LNCaP clone FGC (cell line): ENCODE measurements around the gene PYGL.

ENCODE experiments used
- DNase-seq: peaks from one replicate; pipeline ENCODE4 v3.0.0-alpha.2; 2011; ENCODE audit warnings: low read depth
- H3K4me3 ChIP-seq: 2 replicates; pipeline ENCODE4 v1.5.1; 2011; ENCODE audit warnings: mild to moderate bottlenecking, low read depth, low read length, control low read depth
- TF ChIP-seq, protein P1 (sequence below): IDR thresholded peaks from 2 replicates; pipeline ENCODE4 v1.5.1; 2012; ENCODE audit warnings: mild to moderate bottlenecking; ENCODE audit not compliant: control insufficient read depth, insufficient read depth; ENCODE audit errors: extremely low read depth

PYGL gene

DNA sequence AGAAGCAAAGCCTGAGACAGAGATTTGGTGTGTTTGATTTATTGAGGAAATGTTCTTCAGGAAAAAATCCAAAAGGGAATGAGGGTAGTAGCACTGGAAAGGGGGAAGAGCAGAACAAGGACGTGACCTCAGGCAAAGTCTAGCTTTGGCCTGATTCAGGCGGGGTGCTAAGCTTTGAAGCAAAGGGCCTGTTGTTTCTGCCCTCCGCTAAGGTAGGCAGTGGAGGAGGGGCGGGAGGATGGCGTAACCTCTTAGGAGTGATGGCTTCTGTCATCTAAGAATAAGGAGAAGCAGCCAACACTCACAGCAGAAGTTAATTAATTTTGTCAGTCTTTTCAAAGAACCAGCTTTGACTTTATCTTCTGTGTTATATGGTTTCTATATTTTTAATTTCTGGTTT lies 52.0 kb downstream of the PYGL start:
- TF ChIP-seq, protein P1, sequence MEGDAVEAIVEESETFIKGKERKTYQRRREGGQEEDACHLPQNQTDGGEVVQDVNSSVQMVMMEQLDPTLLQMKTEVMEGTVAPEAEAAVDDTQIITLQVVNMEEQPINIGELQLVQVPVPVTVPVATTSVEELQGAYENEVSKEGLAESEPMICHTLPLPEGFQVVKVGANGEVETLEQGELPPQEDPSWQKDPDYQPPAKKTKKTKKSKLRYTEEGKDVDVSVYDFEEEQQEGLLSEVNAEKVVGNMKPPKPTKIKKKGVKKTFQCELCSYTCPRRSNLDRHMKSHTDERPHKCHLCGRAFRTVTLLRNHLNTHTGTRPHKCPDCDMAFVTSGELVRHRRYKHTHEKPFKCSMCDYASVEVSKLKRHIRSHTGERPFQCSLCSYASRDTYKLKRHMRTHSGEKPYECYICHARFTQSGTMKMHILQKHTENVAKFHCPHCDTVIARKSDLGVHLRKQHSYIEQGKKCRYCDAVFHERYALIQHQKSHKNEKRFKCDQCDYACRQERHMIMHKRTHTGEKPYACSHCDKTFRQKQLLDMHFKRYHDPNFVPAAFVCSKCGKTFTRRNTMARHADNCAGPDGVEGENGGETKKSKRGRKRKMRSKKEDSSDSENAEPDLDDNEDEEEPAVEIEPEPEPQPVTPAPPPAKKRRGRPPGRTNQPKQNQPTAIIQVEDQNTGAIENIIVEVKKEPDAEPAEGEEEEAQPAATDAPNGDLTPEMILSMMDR = no peak
- no peak for DNase-seq

DNA sequence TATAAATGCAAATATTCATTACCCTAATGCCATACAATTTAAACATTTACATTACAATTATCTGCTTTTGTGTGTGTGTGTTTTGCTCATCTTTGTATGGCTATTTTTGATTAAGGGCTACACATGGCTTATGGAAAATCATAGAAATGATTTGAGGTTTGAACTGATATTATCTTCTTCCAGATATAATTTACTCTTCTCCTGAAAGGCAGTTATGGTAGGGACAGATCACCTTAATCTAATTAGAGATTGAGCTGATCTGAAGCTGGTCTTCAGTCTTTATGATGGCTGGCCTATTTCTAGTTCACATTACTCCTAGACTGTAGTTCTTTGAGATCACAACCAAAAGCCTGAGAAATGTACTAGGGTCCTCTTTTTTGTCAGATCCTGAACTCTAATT lies 56.8 kb downstream of the PYGL start:
- no peak for DNase-seq
- no peak overlapping the region for H3K4me3 ChIP-seq
- TF ChIP-seq, protein P1 = no peak

More for the DNA sequence above, 52.0 kb downstream of the PYGL start:
- no peak overlapping the region for H3K4me3 ChIP-seq

DNA sequence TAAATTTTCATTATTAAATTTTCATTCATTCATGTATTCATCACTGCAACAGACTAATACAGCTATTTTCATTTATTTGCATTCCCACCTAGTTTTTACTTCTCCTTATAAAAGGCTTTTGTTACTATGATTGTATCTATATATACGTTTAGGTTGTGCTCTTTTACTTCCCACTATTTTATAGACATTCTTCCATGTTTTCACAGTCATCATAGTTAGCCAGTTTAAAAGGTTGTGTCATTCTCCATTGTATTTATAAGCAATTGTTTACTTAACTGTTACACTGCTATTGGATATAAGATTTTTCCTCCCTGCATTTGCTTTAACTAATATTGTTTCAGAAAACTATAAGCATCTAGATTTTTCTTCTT lies 60.5 kb downstream of the PYGL start:
- no peak for DNase-seq
- no peak overlapping the region for H3K4me3 ChIP-seq
- TF ChIP-seq, protein P1 = no peak

DNA sequence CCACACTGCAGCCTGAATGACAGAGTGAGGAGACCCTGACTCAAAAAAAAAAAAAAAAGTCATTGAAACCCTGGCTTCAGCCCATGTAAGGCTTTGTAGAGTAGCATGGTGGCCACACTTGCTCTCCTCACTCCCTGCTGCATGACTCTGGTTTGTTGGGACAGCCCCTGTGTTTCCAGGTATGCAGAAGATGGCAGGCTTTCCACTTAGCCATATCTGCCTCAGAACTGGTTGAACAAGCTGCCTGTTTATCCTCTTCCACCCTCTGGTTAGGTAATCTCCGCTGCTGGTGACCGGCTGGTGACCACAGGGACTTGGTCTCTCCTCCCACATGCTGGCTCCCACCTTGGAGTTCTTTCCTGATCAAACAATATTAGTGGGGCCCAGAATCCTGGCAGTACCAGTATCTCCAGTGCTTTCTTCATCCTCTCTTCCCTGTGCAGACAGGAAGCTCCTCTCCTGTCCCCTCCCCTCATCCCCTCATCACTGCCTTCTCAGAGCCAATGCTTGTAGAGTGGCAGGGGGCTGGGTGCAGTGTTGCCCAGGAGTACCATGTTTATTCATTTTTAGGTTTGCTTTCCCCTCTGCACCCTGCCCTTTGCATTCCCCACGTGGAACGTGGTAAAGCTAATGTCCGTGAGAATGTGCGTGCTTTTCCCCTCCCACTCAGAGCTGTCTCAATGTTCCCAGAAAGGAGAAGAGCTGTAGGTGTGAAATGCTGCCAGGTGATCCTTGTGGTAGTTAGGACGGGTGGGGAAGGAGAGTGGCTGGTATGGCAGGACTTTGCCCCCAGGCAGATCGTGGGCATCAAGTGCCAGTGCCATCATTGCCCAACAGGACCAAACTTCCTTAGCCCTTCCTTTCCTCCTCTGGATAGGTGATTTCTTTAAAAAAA lies 61.1 kb downstream of the PYGL start:
- no peak overlapping the region for H3K4me3 ChIP-seq
- DNase-seq = peak; percentile 18
- TF ChIP-seq, protein P1 = no peak

DNA sequence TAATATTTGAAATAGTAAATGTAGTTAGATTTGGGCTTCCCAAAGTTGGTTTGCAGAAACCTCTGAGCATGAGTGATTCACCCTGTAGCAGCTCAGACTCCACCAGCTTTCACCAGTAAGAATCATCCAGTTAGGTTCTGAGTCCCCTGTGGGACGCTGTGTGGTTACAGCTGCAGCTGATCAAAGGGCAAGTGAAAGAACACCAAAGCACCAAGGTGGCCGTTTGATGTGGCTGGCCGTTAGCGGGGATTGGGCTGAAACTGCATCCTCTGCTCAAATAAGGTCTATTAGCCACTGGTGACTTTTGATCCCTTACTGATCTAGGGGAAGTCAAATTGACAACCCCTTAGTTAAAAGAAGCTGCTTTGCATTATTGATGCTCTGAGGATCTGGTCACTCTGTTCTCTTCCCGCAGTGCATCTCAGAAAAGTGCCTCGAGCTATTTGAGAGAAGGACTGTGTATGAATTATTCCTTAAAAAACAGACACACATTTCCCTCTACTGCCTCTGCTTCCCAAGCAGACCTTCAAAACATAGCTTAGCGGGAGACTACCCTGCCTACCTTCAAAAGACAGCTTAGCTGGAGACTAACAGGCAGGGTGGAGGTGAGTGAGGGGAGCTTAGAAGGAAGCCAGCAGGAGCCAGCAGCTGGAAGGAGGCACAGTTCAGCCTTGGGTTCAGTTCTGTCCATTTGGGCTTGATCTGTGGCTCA lies 68.8 kb downstream of the PYGL start:
- no peak for DNase-seq
- TF ChIP-seq, protein P1 = no peak
- H3K4me3 ChIP-seq = no peak overlapping the region

DNA sequence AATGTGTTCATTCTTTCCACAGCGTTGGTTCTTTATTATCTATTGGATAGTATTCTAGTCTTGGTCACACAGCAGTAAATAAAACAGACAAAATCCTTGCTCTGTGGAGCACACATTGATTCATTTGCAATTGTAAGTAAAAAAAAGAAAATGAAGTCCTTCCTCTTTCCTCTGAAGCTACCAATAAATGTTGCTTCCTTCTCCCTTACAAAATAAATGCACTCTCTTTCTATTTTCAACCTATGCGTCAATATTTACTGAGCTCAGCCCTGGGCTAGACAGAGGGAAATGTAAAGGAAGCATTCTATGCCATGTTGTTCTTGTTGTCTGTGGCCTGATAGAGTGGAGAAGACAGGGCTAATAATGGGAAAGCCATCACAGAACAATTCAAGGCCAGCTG lies 69.5 kb downstream of the PYGL start:
- TF ChIP-seq, protein P1 = no peak
- DNase-seq = peak; percentile 22

More for the DNA sequence above, 69.5 kb downstream of the PYGL start:
- no peak overlapping the region for H3K4me3 ChIP-seq
